SK-N-SH treated with all-trans-retinoic acid at 6 μM for 48 hours (cell line): ENCODE results near the gene AFG3L2.
"Not testable (repeated sequence)": the region's sequence is repeated elsewhere in the genome, so short reads cannot be mapped to it uniquely, and the experiment has no call there.

ENCODE experiments used
- ESRRG ChIP-seq: fragments of 250-450 bp; sonication (Bioruptor Pico); IDR thresholded peaks from 2 replicates; pipeline ENCODE4 v1.6.1; 2021; ENCODE audit warnings: mild to moderate bottlenecking
- TCF4 ChIP-seq: fragments of 250-450 bp; sonication (Bioruptor Pico); IDR thresholded peaks from 2 replicates; pipeline ENCODE4 v1.8.0; 2021; ENCODE audit warnings: mild to moderate bottlenecking, moderate library complexity, borderline replicate concordance
- ZFP3 ChIP-seq: fragments of 250-450 bp; sonication (Bioruptor Pico); IDR thresholded peaks from 2 replicates; pipeline ENCODE4 v1.5.0; 2020; ENCODE audit warnings: mild to moderate bottlenecking, moderate library complexity
- ZFP30 ChIP-seq: fragments of 450-650 bp; formaldehyde crosslinking; IDR thresholded peaks from 2 replicates; pipeline ENCODE4 v1.5.0; 2022; ENCODE audit warnings: mild to moderate bottlenecking, moderate library complexity
- ZNF70 ChIP-seq: fragments of 450-650 bp; formaldehyde crosslinking; IDR thresholded peaks from 2 replicates; pipeline ENCODE4 v1.5.0; 2020; ENCODE audit warnings: mild to moderate bottlenecking, moderate library complexity

- TF ChIP-seq ZFP30 (CRISPR knock-in tag); ZFP3; TCF4; ESRRG (CRISPR knock-in tag); ZNF70 (CRISPR knock-in tag): not testable (repeated sequence)
Observed at GRCh38 chr18:12378198-12378558, 1.2 kb upstream of the AFG3L2 start.
